NB4 (cell line): ENCODE results near the gene INSIG2.

ENCODE experiments used
- DNase-seq: peaks from one replicate; pipeline ENCODE4 v3.0.0; 2010; ENCODE audit warnings: low read depth
- H3K4me3 ChIP-seq: one replicate; pipeline ENCODE4 v1.5.1; 2011; ENCODE audit warnings: mild to moderate bottlenecking, low read depth, low read length, moderate library complexity
- CTCF ChIP-seq: IDR thresholded peaks from one replicate; pipeline ENCODE4 v1.5.1; 2012; ENCODE audit warnings: low read depth, low read length
- MAX ChIP-seq: IDR thresholded peaks from 2 replicates; pipeline ENCODE4 v1.6.1; 2011; ENCODE audit warnings: low read depth, low read length
- MYC ChIP-seq: IDR thresholded peaks from 2 replicates; pipeline ENCODE4 v1.6.1; 2011; ENCODE audit warnings: low read depth, low read length
- POLR2A ChIP-seq: IDR thresholded peaks from 2 replicates; pipeline ENCODE4 v1.6.1; 2011; ENCODE audit warnings: mild to moderate bottlenecking; ENCODE audit not compliant: insufficient read length; ENCODE audit errors: extremely low read depth

INSIG2 gene

GRCh38 chr2:118046634-118047210 lies 41.5 kb upstream of the INSIG2 start:
- H3K4me3 ChIP-seq = no peak overlapping the region
- TF ChIP-seq MAX = no peak
- TF ChIP-seq MYC = no peak
- TF ChIP-seq CTCF = peak; percentile 54
- no peak for TF ChIP-seq POLR2A
- peak; percentile 52 for DNase-seq

GRCh38 chr2:118047380-118047826 lies 40.9 kb upstream of the INSIG2 start:
- no peak overlapping the region for H3K4me3 ChIP-seq
- TF ChIP-seq MAX = no peak
- TF ChIP-seq CTCF = no peak
- TF ChIP-seq MYC = no peak
- no peak for TF ChIP-seq POLR2A
- DNase-seq = no peak

- H3K4me3 ChIP-seq = no peak overlapping the region
- no peak for DNase-seq
- TF ChIP-seq MYC (no peak), POLR2A (no peak), CTCF (no peak), MAX (no peak)
Measured at GRCh38 chr2:118048401-118048800, 39.9 kb upstream of the INSIG2 start.

GRCh38 chr2:118049140-118049815 lies 39.0 kb upstream of the INSIG2 start:
- DNase-seq = no peak
- TF ChIP-seq MAX = no peak
- no peak overlapping the region for H3K4me3 ChIP-seq

- no peak overlapping the region for H3K4me3 ChIP-seq
- TF ChIP-seq CTCF (no peak), MAX (no peak), POLR2A (no peak), MYC (no peak)
- DNase-seq = no peak
Measured at GRCh38 chr2:118049816-118050140, 38.5 kb upstream of the INSIG2 start.

- TF ChIP-seq CTCF (no peak), MAX (no peak), MYC (no peak), POLR2A (no peak)
- no peak overlapping the region for H3K4me3 ChIP-seq
- DNase-seq = no peak
Measured at GRCh38 chr2:118050386-118050785, 37.9 kb upstream of the INSIG2 start.
